ENCODE data around the gene TRIM52.

Gene TRIM52

GRCh38 chr5:181207960-181208253 lies 53.0 kb downstream of the TRIM52 start:
- TF ChIP-seq, protein P1, sequence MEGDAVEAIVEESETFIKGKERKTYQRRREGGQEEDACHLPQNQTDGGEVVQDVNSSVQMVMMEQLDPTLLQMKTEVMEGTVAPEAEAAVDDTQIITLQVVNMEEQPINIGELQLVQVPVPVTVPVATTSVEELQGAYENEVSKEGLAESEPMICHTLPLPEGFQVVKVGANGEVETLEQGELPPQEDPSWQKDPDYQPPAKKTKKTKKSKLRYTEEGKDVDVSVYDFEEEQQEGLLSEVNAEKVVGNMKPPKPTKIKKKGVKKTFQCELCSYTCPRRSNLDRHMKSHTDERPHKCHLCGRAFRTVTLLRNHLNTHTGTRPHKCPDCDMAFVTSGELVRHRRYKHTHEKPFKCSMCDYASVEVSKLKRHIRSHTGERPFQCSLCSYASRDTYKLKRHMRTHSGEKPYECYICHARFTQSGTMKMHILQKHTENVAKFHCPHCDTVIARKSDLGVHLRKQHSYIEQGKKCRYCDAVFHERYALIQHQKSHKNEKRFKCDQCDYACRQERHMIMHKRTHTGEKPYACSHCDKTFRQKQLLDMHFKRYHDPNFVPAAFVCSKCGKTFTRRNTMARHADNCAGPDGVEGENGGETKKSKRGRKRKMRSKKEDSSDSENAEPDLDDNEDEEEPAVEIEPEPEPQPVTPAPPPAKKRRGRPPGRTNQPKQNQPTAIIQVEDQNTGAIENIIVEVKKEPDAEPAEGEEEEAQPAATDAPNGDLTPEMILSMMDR (IDR thresholded peaks at IDR 0.05) = no peak
- no peak overlapping the region for H3K4me3 ChIP-seq
- H3K27ac ChIP-seq = peak overlapping the region in 1 of 2 donors; percentile 72
- DNase-seq (ENCODE audit: low spot score) = no peak

GRCh38 chr5:181207214-181207959 lies 53.6 kb downstream of the TRIM52 start:
- no peak for DNase-seq (ENCODE audit: low spot score)
- Histone ChIP-seq H3K4me3 (peak overlapping the region; percentile 82), H3K27ac (peak overlapping the region; percentile 72 to 92)
- TF ChIP-seq, protein P1 (IDR thresholded peaks at IDR 0.05) = no peak

DNA sequence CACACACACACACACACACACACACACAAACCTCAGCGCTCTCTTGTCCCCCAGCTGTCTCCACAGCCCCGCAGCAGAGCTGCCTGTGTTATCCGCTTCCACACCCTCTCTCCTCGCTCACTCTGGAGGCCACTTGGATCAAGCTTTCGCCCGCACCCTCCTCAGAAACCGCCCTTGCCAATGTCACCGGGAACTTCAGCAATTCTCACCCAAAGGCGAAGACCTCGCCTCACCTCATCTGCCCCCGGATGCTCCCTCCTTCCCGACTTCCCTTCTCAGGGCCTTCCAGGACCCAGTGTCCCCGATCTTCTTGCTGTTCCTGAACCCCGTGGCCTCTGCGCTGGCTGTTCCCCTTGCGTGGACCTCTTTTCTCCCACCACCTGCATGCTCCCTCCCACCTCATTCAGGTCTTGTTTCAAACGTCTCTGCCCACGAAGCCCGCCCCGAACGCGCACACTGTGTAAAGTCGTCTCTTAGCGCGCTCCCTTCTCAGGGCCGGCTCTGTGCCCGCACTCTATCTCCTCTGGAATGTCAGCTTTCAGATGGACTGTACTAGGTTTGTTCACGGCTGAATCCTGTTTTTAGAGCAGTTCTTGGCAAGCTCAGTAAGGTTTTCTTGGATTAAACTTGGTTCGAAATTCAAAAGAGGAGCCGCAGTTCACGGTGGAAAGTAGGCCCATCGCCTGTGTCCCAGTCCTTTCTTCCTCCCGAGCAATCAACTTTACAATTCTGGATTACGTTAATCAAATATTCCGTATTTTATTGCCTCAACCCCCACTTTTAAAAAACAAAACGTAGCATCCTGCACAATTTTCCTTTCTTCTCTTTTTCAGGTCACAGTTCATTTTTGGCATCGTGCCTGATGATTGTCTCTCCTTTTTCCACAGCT lies 54.9 kb downstream of the TRIM52 start:
- H3K4me3 ChIP-seq = peak overlapping the region; percentile 82
- peak overlapping the region; percentile 72 to 92 for H3K27ac ChIP-seq
- no peak for DNase-seq (ENCODE audit: low spot score)
- TF ChIP-seq, protein P1 (IDR thresholded peaks at IDR 0.05) = no peak

Measured in coronary artery (tissue), 2 donors.